Erythroblast (primary cell): Measurements from ENCODE around the gene DHX38.
"Not testable (repeated sequence)": the region's sequence is repeated elsewhere in the genome, so short reads cannot be mapped to it uniquely, and the experiment has no call there.

Experiments used
- DNase-seq, 2 experiments: peaks; one replicate each; lab custom pipeline; 2025; lab: John Stamatoyannopoulos, UW
- GATA1 ChIP-seq: IDR thresholded peaks from 2 replicates; pipeline ENCODE4 v1.6.1; 2011; ENCODE audit warnings: low read depth, mild to moderate bottlenecking, control low read depth, low read length, moderate library complexity
- POLR2A ChIP-seq: IDR thresholded peaks from 2 replicates; pipeline ENCODE4 v1.6.1; 2011; ENCODE audit warnings: mild to moderate bottlenecking, low read length

Gene DHX38

DNA sequence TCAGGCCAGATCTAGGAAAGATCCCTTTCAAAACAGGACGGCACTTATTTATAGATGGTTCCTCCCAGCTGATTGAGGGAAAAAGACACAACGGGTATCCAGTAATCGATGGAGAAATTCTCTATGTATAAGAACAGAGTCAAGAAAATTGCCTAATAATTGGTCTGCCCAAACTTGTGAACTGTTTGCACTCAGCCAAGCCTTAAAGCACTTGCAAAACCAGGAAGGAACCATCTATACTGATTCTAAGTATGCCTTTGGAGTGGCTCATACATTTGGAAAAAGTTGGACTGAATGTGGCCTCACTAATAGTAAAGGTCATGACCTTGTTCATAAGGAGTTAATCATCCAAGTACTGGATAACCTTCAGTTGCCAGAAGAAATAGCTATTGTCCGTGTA lies 24.7 kb upstream of the DHX38 start:
- no peak for TF ChIP-seq GATA1
- TF ChIP-seq POLR2A: no peak
- no peak for DNase-seq

DNA sequence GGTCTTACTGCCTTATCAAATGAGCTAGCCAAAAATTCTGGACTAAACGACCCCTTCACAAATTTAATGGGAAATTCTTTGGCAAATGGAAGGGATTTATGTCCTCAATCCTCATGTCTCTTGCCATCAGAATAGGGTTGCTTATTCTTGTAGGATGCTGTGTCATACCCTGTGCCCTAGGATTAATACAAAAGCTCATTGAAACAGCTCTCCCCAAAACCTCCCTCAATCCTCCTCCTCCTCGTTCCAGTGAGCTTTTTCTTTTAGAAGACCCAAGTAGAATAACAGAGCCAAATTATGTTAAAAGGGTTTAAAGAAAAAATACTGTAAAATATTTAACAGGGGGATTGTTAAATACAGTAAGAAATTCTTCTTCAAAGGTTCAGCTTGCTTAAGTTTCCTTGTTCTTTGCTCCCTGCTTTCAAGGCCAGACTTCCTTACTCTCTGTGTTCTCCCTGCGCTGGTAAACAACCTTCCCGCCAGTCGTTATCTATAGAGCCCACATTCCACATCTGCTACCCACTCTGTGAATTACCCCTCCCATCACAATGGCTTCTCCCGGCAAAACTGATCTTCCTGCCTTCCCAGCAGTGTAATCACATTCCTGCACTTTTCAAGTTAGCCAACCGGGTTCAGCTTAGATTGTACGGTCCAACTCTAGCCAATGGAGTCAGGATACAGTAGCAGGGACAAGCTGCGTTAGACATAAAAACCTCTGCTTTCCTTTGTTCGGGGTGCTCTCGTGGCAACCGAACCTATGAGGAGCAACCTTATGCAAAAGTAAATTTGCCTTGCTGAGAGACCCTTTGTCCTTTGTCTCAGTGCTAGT lies 20.9 kb upstream of the DHX38 start:
- TF ChIP-seq GATA1 (no peak), POLR2A (no peak)

DNA sequence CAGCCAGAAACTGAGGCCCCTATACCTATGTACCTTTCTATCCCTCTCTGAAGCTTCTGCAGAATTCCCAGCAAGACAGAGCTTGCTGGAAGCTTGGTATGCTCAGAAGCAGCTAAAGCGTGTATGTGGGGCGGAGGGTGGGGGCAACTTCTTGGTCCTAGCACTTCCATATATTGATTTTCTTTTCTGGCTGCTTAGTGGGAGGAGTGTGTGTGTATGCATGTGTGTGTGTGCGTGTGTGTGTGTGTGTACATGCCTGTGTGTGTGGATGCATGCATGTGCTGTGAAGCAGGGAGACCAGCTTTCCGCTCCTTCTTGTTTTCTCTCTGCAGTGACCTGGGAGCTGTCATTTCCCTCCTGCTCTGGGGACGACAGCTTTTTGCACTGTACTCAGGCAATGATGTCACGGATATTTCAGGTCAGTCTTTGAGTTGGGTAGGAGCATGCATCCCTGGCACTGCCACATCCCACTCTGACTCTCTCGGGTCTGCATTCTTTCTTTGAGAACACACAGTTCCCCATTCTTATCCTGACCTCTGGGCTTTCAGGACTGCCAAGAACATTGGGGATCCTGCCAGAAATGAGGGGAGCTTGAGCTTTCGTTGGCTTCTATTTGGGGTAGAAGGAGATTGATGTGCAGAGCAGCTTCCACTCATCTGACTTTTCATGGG lies 20.0 kb upstream of the DHX38 start:
- no peak for DNase-seq
- TF ChIP-seq GATA1: no peak
- no peak for TF ChIP-seq POLR2A

More for the DNA sequence above, 20.9 kb upstream of the DHX38 start:
- DNase-seq: peak; percentile 17

DNA sequence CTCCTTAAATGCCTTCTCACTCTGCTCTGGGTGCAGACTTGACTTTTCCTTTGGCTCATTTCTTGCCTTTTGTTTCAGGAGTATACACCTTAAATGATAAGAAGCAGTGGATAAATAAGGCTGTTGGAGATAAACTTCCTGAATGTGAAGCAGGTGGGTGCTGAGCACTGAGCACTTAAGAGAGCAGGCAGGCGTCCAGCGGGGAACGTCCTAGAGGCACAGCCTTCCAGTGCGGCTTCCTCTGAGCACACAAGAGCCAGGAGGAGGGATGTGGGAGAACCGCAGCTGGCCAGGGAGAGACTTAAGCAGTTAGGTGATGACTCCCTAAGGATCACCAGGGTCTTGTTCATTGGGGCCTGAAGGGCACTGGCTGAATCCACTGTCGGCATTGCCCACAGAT lies 18.6 kb upstream of the DHX38 start:
- not testable (repeated sequence) for DNase-seq

DNA sequence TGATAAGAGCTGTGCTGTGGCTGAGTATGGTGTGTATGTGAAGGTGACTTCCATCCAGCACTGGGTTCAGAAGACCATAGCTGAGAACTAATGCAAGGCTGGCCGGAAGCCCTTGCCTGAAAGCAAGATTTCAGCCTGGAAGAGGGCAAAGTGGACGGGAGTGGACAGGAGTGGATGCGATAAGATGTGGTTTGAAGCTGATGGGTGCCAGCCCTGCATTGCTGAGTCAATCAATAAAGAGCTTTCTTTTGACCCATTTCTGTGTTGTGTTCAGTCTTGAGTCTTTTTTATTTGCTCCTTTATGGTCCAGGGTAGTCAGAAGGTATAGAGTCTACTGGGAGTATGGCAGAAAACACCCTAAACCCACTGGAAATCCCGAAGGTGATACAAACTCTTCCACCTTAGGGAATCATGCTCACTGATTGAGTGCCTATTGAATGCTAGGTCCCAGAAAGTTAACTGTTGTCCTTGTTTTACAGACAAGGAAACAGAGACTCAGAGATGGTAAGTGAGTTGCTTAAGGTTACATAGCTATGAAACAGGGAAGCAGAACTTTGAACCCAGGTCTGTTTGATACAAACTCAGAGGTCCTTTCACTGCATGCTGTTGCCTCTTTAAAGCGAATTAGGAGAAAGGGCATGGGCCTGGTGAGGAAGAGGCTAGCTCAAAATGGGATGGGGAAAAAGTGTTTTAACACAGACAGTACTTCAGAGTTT lies 16.5 kb upstream of the DHX38 start:
- DNase-seq: not testable (repeated sequence)

DNA sequence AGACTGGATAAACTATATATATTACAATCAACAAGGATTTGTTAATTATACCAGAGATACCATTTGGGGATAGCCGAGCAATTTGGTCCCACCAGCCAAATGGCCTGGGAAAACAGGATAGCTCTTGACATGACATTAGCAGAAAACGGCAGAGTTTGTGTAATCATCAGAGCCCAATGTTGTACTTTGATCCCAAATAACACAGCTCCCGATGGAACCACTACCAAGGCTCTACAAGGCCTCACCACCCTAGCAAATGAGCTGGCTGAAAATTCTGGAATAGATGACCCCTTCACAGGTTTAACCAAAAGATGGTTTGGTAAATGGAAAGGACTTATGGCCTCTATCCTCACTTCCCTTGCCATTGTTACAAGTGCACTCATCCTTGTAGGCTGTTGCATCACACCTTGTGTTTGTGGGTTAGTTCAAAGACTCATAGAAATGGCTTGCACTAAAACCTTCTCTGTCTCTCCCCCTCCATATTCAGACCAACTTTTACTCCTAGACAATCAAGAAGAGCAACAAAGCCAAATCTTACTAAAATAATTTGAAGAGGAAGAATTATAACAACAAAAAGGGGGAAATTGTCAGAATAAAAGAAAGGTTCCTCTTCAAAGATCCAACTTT lies 9.8 kb upstream of the DHX38 start:
- no peak for DNase-seq
- no peak for TF ChIP-seq GATA1

DNA sequence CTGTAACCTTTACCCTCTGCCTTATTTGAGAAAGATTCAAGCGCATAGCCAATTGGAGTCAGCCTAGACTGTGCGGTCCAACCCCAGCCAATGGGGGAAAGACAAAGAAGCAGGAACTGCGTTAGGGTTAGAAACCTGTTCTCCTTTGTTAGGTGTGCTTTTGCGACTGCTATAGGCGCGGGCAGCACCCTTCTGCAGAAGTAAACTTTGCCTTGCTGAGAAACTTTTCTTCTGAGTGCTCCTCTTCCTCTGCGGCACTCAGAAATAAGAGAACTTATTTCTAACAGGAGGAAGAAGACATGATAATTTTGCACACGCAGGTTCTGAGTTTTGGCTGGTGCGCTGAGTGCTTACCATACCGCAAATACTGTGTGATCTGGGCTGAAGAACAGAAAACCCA lies 9.2 kb upstream of the DHX38 start:
- DNase-seq: no peak
- no peak for TF ChIP-seq POLR2A
- no peak for TF ChIP-seq GATA1

DNA sequence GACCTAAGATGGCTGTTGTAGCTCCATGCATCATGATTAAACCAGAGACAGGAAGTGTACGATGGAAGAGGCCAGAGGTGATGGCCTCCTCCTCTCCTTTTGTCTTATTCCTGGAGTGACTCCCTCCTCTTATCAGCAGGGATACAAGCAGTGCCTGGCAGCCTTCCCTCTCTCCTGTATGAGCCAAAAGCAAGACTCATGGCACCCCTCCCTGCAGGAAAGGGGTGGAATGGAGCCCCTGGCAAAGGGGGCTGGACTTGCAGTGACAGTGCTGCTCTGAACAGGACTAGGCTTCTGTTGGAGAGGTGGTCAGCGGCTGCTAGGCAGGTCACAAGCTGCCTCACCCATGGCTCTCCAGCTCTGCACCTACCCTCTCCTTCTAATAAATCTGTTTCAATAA lies 8.6 kb upstream of the DHX38 start:
- no peak for DNase-seq
- TF ChIP-seq GATA1 (no peak), POLR2A (no peak)

DNA sequence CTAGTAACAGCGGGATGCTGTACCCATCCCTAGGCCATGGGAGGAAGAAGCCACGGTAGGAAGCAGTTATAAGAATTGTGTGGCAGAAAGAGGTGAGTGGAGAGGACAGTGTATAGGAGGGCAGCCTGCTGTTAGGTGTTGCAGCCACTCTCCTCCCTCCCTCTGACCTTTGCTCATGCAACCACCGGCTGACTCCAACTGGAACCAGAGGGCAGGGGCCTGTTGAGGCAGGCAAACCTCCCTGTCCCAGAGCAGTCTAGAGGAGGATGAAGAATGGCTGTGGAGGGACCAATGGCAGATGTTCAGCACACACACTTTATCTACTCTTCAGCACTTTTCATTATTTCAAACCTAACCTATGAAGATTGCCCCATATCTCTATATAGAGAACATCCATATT lies 2.4 kb upstream of the DHX38 start:
- no peak for TF ChIP-seq GATA1
- TF ChIP-seq POLR2A: no peak
- DNase-seq: no peak

DNA sequence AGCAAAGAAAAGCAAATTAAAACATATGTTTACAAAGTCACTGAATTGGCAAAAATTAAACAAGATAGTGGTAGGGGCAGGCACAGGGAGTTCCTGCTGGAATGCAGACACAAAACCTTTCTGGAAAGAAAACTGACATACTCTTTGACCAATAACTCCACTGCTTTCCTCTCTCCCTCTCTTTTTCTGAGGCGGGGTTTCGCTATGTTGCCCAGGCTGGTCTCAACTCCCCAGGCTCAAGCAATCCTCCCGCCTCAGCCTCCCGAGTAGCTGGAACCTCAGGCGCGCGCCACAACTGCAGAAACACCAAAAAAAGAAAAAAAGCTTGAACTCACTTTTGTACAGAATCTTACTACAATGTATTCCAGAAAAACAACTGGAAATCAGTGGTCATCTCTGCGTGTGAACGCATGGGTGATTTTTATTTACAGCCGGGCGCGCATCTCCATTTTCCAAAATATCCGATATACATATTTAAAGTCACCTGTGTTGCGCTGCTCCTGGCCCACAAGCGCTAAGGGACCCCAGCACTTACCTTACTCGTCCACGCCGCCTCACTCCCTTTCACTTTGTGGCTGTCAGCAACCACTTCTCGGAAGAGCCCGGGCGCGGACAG lies 707 bp upstream of the DHX38 start:
- peak; percentile 58 to 59 for DNase-seq
- TF ChIP-seq POLR2A: no peak
- no peak for TF ChIP-seq GATA1

DNA sequence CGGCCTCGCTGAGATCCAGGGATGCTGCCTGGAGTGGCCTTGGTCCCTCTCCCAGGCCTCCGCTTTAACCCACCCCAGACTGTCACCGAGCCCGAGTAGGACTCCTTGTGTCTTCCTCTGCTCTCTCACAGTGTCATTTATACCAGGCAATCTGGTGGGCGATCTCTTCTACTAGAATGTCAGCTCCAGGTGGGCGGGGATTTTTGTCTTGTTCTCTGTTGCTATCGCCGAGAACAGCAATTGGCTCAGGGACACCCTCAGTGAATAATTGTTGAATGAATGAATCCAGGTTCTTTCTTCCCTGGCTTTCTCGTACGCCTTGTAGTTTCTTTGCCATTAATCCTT lies 591 bp downstream of the DHX38 start:
- peak; percentile 70 to 81 for DNase-seq
- TF ChIP-seq POLR2A (no peak), GATA1 (no peak)

DNA sequence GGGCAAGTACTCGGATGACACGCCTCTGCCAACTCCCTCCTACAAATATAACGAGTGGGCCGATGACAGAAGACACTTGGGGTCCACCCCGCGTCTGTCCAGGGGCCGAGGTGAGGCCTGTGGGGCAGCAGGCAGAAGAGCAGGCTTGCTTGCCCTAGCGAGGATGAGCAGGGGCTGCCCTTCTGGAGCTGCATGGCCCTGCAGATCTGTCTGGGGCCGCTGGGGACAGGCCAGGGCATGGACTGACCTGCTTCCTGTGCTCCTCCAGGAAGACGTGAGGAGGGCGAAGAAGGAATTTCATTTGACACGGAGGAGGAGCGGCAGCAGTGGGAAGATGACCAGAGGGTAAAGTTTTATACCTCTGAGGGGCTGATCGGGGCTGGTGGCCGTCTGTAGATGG lies 5.3 kb downstream of the DHX38 start:
- TF ChIP-seq GATA1 (no peak), POLR2A (no peak)
- no peak for DNase-seq

DNA sequence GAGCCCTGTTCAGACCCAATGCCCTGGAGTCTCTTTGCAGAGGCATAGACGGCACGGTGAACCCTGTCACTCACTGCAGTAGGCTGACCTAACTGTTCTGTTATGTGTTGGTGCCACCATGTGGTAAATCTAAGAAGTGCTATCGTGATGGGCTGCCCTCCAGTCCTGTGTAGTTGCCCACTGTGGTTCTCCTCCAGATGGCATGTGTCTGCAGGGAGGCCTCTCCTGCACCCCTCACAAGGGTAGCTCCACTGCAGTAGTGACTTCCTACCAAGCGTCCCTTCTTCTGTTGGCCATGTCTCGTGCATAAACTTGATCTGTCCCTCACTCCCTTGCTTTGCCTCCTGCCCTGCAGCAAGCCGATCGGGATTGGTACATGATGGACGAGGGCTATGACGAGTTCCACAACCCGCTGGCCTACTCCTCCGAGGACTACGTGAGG lies 5.8 kb downstream of the DHX38 start:
- TF ChIP-seq GATA1 (no peak), POLR2A (no peak)

DNA sequence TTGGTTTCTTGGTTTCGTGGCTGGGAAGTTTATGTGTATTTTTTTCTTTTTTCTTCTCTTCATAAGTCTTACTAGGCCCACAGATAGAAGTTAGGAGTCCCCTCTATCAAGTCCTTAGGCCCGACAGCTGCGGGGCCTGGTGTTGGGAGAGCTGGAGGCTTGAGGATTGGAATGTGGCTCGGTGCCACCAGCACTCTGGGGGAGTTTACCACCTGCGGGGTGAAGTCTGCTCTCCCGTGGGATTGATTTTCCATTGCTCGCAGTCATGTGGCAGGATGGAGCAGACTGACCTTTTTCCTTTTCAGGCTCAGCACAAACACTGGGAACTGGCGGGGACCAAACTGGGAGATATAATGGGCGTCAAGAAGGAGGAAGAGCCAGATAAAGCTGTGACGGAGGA lies 7.5 kb downstream of the DHX38 start:
- no peak for DNase-seq
- TF ChIP-seq POLR2A (no peak), GATA1 (no peak)

More for the DNA sequence above, 5.8 kb downstream of the DHX38 start:
- peak; percentile 72 to 83 for DNase-seq
